MM.1S (cell line): ENCODE measurements around the gene USP5.

ENCODE experiments used
- DNase-seq: peaks from one replicate; pipeline ENCODE4 v3.0.0-alpha.2; 2015
- H2AFZ ChIP-seq: fragments of 300-600 bp; sonication (generic); 2 replicates; pipeline ENCODE4 v1.6.0; 2016; ENCODE audit warnings: antibody characterized with exemption, low read length
- H3F3A ChIP-seq: fragments of 300-600 bp; sonication (generic); 2 replicates; pipeline ENCODE4 v1.6.1; 2016; ENCODE audit warnings: mild to moderate bottlenecking, antibody characterized with exemption, low read length, moderate library complexity, mixed read lengths; ENCODE audit not compliant: insufficient read depth
- H3K27ac ChIP-seq: fragments of 300-600 bp; sonication (generic); 2 replicates; pipeline ENCODE4 v1.5.1; 2016; ENCODE audit warnings: mild to moderate bottlenecking, low read length
- H3K27me3 ChIP-seq: fragments of 300-600 bp; sonication (generic); replicated peaks from 2 replicates; pipeline ENCODE4 v1.6.0; 2016; ENCODE audit warnings: low read length; ENCODE audit not compliant: insufficient read depth
- H3K36me3 ChIP-seq: fragments of 300-600 bp; sonication (generic); replicated peaks from 2 replicates; pipeline ENCODE4 v1.6.1; 2016; ENCODE audit warnings: mild to moderate bottlenecking, low read length, mixed read lengths; ENCODE audit not compliant: insufficient read depth
- H3K4me1 ChIP-seq: fragments of 300-600 bp; sonication (generic); 2 replicates; pipeline ENCODE4 v1.6.1; 2016; ENCODE audit warnings: low read length, mixed read lengths
- H3K4me2 ChIP-seq: fragments of 300-600 bp; sonication (generic); 2 replicates; pipeline ENCODE4 v1.6.0; 2016; ENCODE audit warnings: low read depth, low read length
- H3K4me3 ChIP-seq: fragments of 300-600 bp; sonication (generic); 2 replicates; pipeline ENCODE4 v1.5.1; 2016; ENCODE audit warnings: low read length, mixed read lengths
- H3K79me2 ChIP-seq: fragments of 300-600 bp; sonication (generic); 2 replicates; pipeline ENCODE4 v1.6.1; 2016; ENCODE audit warnings: mixed run types, low read length, mixed read lengths
- H3K9ac ChIP-seq: fragments of 300-600 bp; sonication (generic); 2 replicates; pipeline ENCODE4 v1.6.1; 2016; ENCODE audit warnings: low read length, mixed read lengths
- H3K9me2 ChIP-seq: fragments of 300-600 bp; sonication (generic); replicated peaks from 2 replicates; pipeline ENCODE4 v1.6.1; 2016; ENCODE audit warnings: mild to moderate bottlenecking, low read length, mixed read lengths; ENCODE audit not compliant: insufficient read depth
- H3K9me3 ChIP-seq: fragments of 300-600 bp; sonication (generic); replicated peaks from 2 replicates; pipeline ENCODE4 v1.6.1; 2016; ENCODE audit warnings: mild to moderate bottlenecking, low read length, mixed read lengths; ENCODE audit not compliant: insufficient read depth
- H4K20me1 ChIP-seq: fragments of 300-600 bp; sonication (generic); 2 replicates; pipeline ENCODE4 v1.6.1; 2016; ENCODE audit warnings: mild to moderate bottlenecking, low read length, moderate library complexity, mixed read lengths; ENCODE audit not compliant: insufficient read depth
- CTCF ChIP-seq: fragments of 300-600 bp; sonication (generic); IDR thresholded peaks from 2 replicates; pipeline ENCODE4 v1.5.1; 2016; ENCODE audit warnings: antibody characterized with exemption, low read length, mixed read lengths
- EZH2 ChIP-seq: fragments of 300-600 bp; sonication (generic); optimal IDR thresholded peaks from 2 replicates; pipeline ENCODE3; 2017; ENCODE audit warnings: low read depth, mild to moderate bottlenecking, antibody characterized with exemption, low read length, mixed read lengths
- EZH2phosphoT487 ChIP-seq: fragments of 300-600 bp; sonication (generic); IDR thresholded peaks from 2 replicates; pipeline ENCODE4 v1.6.1; 2018; ENCODE audit warnings: antibody characterized with exemption, low read length

The USP5 gene

DNA sequence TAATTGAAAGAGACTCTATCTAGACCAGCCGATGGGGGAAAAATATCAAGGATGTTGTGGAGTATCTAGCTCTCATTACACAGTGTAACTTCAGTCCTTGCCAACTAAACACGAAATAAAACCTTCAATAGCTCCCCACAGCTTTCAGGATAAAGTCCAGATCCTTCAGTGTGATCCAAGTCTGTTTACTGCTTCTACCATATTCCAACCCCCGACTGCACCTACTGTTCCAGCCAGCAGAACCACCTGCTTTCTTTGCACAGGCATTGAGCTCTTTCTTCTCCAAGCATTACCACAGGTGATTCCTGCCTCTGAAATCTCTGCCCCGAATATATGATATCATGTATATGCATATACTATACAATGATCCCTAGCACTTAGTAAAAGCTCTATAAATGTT is 50.5 kb downstream of the USP5 start:
- no peaks in the 10 kb centered on the region for H4K20me1 ChIP-seq
- H3K9me3 ChIP-seq = no peaks in the 10 kb centered on the region
- no peaks in the 10 kb centered on the region for H3K9me2 ChIP-seq
- H3K4me3 ChIP-seq = no peak overlapping the region
- no peak overlapping the region for H2AFZ ChIP-seq
- no peak overlapping the region for H3K4me2 ChIP-seq
- no peaks in the 10 kb centered on the region for H3K36me3 ChIP-seq
- H3K79me2 ChIP-seq = no peaks in the 10 kb centered on the region
- DNase-seq = no peak
- no peaks in the 10 kb centered on the region for H3K27me3 ChIP-seq
- TF ChIP-seq CTCF = no peak
- no peak for TF ChIP-seq EZH2phosphoT487
- no peak for TF ChIP-seq EZH2
- no peaks in the 10 kb centered on the region for H3F3A ChIP-seq
- H3K4me1 ChIP-seq = peaks cover 11% of the 10 kb centered on the region
- H3K27ac ChIP-seq = no peak overlapping the region
- no peak overlapping the region for H3K9ac ChIP-seq

DNA sequence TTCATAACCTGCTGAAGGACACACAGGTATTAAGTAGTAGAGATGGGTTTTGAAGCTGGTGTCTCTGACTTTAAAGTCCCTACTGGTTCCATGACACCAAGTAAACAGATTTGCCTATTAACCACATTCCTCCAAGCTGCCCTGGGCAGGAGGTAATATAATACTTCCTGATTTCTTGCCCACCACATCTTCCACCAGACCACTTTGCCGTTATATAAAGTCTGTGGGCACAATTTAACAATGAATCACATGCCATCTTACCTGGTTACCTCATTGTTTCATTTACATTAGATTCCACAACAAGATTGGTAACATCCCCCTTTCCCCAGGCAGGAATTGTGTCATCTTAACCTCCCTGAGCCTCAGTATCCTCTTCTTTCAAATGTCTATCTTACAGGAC is 51.8 kb downstream of the USP5 start:
- peaks cover 11% of the 10 kb centered on the region for H3K4me1 ChIP-seq
- TF ChIP-seq EZH2 (no peak), EZH2phosphoT487 (no peak), CTCF (no peak)
- no peaks in the 10 kb centered on the region for H3K79me2 ChIP-seq
- no peak overlapping the region for H3K4me2 ChIP-seq
- no peak for DNase-seq
- H2AFZ ChIP-seq = peak overlapping the region; percentile 71; the same call in 1 of the 2 replicates
- H3K9me2 ChIP-seq = no peaks in the 10 kb centered on the region
- no peak overlapping the region for H3K27ac ChIP-seq
- no peak overlapping the region for H3K4me3 ChIP-seq
- no peaks in the 10 kb centered on the region for H4K20me1 ChIP-seq
- no peaks in the 10 kb centered on the region for H3K36me3 ChIP-seq
- H3K27me3 ChIP-seq = no peaks in the 10 kb centered on the region
- no peak overlapping the region for H3K9ac ChIP-seq
- H3K9me3 ChIP-seq = no peaks in the 10 kb centered on the region
- no peaks in the 10 kb centered on the region for H3F3A ChIP-seq

DNA sequence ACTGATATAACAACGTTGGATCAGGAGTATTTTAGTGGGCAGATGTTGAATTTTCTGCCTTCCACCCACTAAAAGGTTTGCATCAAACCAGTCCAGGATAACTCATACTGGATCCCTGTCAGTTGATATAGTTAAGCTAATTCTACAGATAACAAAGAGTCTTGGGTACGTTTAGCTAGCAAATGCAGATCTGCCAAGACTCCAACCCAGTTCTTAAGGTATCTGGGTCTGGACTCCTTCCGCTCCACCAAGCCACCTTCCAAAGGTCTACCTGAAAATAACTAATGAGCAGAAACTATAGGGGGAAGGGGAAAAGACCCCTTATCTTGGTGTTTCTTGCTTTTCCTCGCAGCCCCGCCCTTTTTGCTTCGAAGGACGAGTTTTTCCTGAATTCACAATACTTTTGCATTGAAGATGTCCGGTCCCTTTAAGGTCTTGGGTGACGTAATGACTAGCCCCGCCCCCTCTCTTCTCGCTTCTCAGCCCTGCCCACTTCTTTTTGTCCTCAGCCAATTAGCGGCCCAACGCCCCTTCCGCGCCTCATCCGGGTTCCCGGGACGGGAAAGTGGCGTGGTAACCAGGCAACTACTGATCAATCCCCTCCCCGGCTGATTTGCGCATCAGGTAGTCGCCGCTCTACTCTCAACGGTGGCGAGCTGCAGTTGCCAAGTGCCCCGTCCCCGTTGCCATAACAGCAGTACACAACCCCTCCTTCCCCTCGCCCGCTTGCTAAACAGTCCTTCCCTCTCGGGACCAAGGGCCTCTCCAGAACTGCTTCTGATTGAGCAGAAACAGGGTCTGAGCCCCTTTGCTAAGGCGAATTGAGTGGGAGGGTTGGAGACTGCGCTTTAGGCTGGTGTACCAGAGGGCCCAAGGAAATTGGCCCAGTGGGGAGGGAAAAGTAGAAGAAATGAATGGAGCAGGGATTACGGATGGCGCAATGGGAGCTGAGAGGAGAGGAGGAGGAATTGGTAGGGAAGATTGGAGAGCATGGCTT is 52.6 kb downstream of the USP5 start, which contains the start of gene LRRC23:
Gene LRRC23, plus strand, starts transcription at position 543 of the 997 bp plus-strand sequence. CDS start 812 bp downstream, outside the sequence.
- Histone ChIP-seq H3K4me2 (peak within 1 kb of the TSS; percentile 83), H3K9ac (peak within 1 kb of the TSS; percentile 75), H4K20me1 (no peaks in the 10 kb centered on the region), H3K4me3 (peak within 1 kb of the TSS; percentile 76), H2AFZ (peak within 1 kb of the TSS; percentile 71), H3F3A (no peaks in the 10 kb centered on the region), H3K9me2 (no peaks in the 10 kb centered on the region), H3K27ac (peak within 1 kb of the TSS; percentile 48), H3K36me3 (no peaks in the 10 kb centered on the region), H3K79me2 (no peaks in the 10 kb centered on the region), H3K27me3 (no peaks in the 10 kb centered on the region), H3K4me1 (peaks cover 11% of the 10 kb centered on the region), H3K9me3 (no peaks in the 10 kb centered on the region)
- DNase-seq = peak; percentile 97
- no peak for TF ChIP-seq EZH2
- no peak for TF ChIP-seq CTCF
- TF ChIP-seq EZH2phosphoT487 = no peak
